ENCODE measurements around the gene MCF2.

MCF2 gene

GRCh38 chrX:139600105-139600504 lies 107.9 kb downstream of the MCF2 start:
- DNase-seq (ENCODE audit: low spot score): no peak

- no peak for DNase-seq (ENCODE audit: low spot score)
Observed at GRCh38 chrX:139596068-139596467, 111.9 kb downstream of the MCF2 start.

GRCh38 chrX:139585613-139586012 lies 122.4 kb downstream of the MCF2 start:
- no peak for DNase-seq (ENCODE audit: low spot score)

GRCh38 chrX:139581068-139581467 lies 126.9 kb downstream of the MCF2 start:
- no peak for DNase-seq (ENCODE audit: low spot score)

- no peak for DNase-seq (ENCODE audit: low spot score)
Observed at GRCh38 chrX:139566981-139567380, 141.0 kb downstream of the MCF2 start.

- no peak for DNase-seq (ENCODE audit: low spot score)
Observed at GRCh38 chrX:139563251-139563650, 144.7 kb downstream of the MCF2 start.

- no peak for DNase-seq (ENCODE audit: low spot score)
Observed at GRCh38 chrX:139560221-139560620, 147.7 kb downstream of the MCF2 start.

- DNase-seq (ENCODE audit: low spot score): peak; percentile 10
Observed at GRCh38 chrX:139559383-139560042, 148.5 kb downstream of the MCF2 start.

- DNase-seq (ENCODE audit: low spot score): no peak
Observed at GRCh38 chrX:139554991-139555675, 152.8 kb downstream of the MCF2 start.

GRCh38 chrX:139554376-139554775 lies 153.6 kb downstream of the MCF2 start:
- DNase-seq (ENCODE audit: low spot score): no peak

- DNase-seq (ENCODE audit: low spot score): no peak
Observed at GRCh38 chrX:139544591-139544990, 163.4 kb downstream of the MCF2 start.

- no peak for DNase-seq (ENCODE audit: low spot score)
Observed at GRCh38 chrX:139543920-139544319, 164.0 kb downstream of the MCF2 start.

- no peak for DNase-seq (ENCODE audit: low spot score)
Observed at GRCh38 chrX:139542652-139543051, 165.3 kb downstream of the MCF2 start.

GRCh38 chrX:139538907-139539790 lies 168.8 kb downstream of the MCF2 start:
- no peak for DNase-seq (ENCODE audit: low spot score)

- no peak for DNase-seq (ENCODE audit: low spot score)
Observed at GRCh38 chrX:139533444-139533843, 174.5 kb downstream of the MCF2 start.

GRCh38 chrX:139532834-139533233 lies 175.1 kb downstream of the MCF2 start:
- DNase-seq (ENCODE audit: low spot score): no peak

Data from AG08396 (cell line).